HepG2 (cell line): ENCODE data around the gene IL27RA. TPM values are rescaled to one million over a fixed set of nuclear protein-coding genes. Genes with fewer than 3 reads are reported as not detected.

ENCODE experiments used
- CC2D1A ChIP-seq: sonication (generic); formaldehyde crosslinking; IDR thresholded peaks from 2 replicates; pipeline ENCODE4 v1.8.1; 2023; ENCODE audit warnings: mild to moderate bottlenecking, missing genetic modification reagents
- HCFC1 ChIP-seq: fragments of 150-350 bp; IDR thresholded peaks from 2 replicates; pipeline ENCODE4 v1.6.1; 2014; ENCODE audit warnings: low read depth, low read length
- HNRNPK ChIP-seq: fragments of 200-400 bp; formaldehyde crosslinking; IDR thresholded peaks from 2 replicates; pipeline ENCODE4 v1.6.1; 2018; ENCODE audit warnings: low read length, low read depth, moderate library complexity, mild to moderate bottlenecking; ENCODE audit not compliant: poor library complexity, severe bottlenecking
- IKZF1 ChIP-seq: fragments of 450-650 bp; IDR thresholded peaks from 2 replicates; pipeline ENCODE4 v1.7.1; 2016
- KDM6A ChIP-seq: IDR thresholded peaks from 2 replicates; pipeline ENCODE4 v1.6.1; 2016; ENCODE audit warnings: low read depth
- MXD3 ChIP-seq: IDR thresholded peaks from 2 replicates; pipeline ENCODE4 v1.6.1; 2016; ENCODE audit warnings: mild to moderate bottlenecking, missing biosample characterization, missing genetic modification reagents
- MZF1 ChIP-seq: sonication (generic); formaldehyde crosslinking; IDR thresholded peaks from 2 replicates; pipeline ENCODE4 v1.8.1; 2023; ENCODE audit warnings: mild to moderate bottlenecking, missing genetic modification reagents, borderline replicate concordance
- NAIF1 ChIP-seq: sonication (generic); formaldehyde crosslinking; IDR thresholded peaks from 2 replicates; pipeline ENCODE4 v1.5.0; 2020; ENCODE audit warnings: mild to moderate bottlenecking, missing genetic modification reagents, borderline replicate concordance
- PLRG1 ChIP-seq: fragments of 450-650 bp; conservative IDR thresholded peaks from 2 replicates; pipeline ENCODE4 v1.6.1; 2016
- TBP ChIP-seq: sonication (generic); formaldehyde crosslinking; IDR thresholded peaks from 2 replicates; pipeline ENCODE4 v1.5.0; 2020; ENCODE audit warnings: missing genetic modification reagents
- ZBTB21 ChIP-seq: sonication (generic); formaldehyde crosslinking; IDR thresholded peaks from 2 replicates; pipeline ENCODE4 v1.4.0; 2020; ENCODE audit warnings: missing genetic modification reagents
- ZBTB33 ChIP-seq: sonication (generic); formaldehyde crosslinking; IDR thresholded peaks from 2 replicates; pipeline ENCODE4 v1.4.0; 2020; ENCODE audit warnings: missing genetic modification reagents
- ZNF275 ChIP-seq: sonication (generic); formaldehyde crosslinking; IDR thresholded peaks from 2 replicates; pipeline ENCODE4 v1.8.0; 2022; ENCODE audit warnings: missing genetic modification reagents, mild to moderate bottlenecking, inconsistent platforms, borderline replicate concordance
- ZNF318 ChIP-seq: sonication (generic); formaldehyde crosslinking; IDR thresholded peaks from 2 replicates; pipeline ENCODE4 v1.4.0; 2020; ENCODE audit warnings: mild to moderate bottlenecking, missing genetic modification reagents
- ZNF432 ChIP-seq: sonication (generic); formaldehyde crosslinking; IDR thresholded peaks from 2 replicates; pipeline ENCODE4 v1.5.0; 2020; ENCODE audit warnings: missing genetic modification reagents, mild to moderate bottlenecking, borderline replicate concordance
- ZNF691 ChIP-seq: sonication (generic); formaldehyde crosslinking; IDR thresholded peaks from 2 replicates; pipeline ENCODE4 v1.4.0; 2020; ENCODE audit warnings: missing genetic modification reagents, low read depth, mild to moderate bottlenecking, borderline replicate concordance
- polyA plus RNA-seq, 8 experiments: library from polyadenylated mRNA; depleted of rRNA in 3 of 8; stranded (reverse) in 7 of 8; unstranded in 1 of 8; fragments of >200 nt; fragmentation: Illumina TruSeq in 4 of 8; extraction: Trizol in 4 of 8; gene quantifications; 2 replicates each; pipeline versions ENCODE4 v1.2.1 to v1.2.3, GENCODE V29; 2011 to 2016; ENCODE audit warnings: low read depth in 4 of 8, missing spikeins in 1 of 8, mixed read lengths in 1 of 8; ENCODE audit not compliant: insufficient read depth in 1 of 8
- total RNA-seq, 5 experiments: library from RNA; depleted of rRNA; stranded (reverse); fragments of >200 nt; fragmentation: Illumina TruSeq; extraction: Trizol; gene quantifications; 2 replicates each; pipeline ENCODE4 v1.2.3, GENCODE V29; 2016; ENCODE audit warnings: low read depth in 1 of 5

Gene IL27RA
- total and polyA plus RNA-seq, 2 of the 13 experiments (the other 11 are each of a cell fraction or from before 2014, with no cell fraction given), result 3.5 to 8.1 TPM

GRCh38 chr19:14031719-14032480, at the start of gene IL27RA (continued):
- TF ChIP-seq ZNF275 (peak; percentile 46; the same call in 1 of the 2 replicates), MXD3 (0 out of 2 replicates have a peak, but pooled peaks have one; percentile 29), NAIF1 (CRISPR knock-in tag) (no peak), ZNF318 (no peak), ZBTB33 (CRISPR knock-in tag) (no peak), ZNF691 (CRISPR knock-in tag) (no peak; the same call in 1 of the 2 replicates), KDM6A (CRISPR knock-in tag) (no peak), MZF1 (CRISPR knock-in tag) (no peak), ZNF432 (CRISPR knock-in tag) (no peak), TBP (CRISPR knock-in tag) (0 out of 2 replicates have a peak, but pooled peaks have one; percentile 46), ZBTB21 (CRISPR knock-in tag) (no peak), IKZF1 (no peak), HCFC1 (no peak), PLRG1 (no peak), HNRNPK (peak; percentile 35), CC2D1A (peak; percentile 23; the same call in 1 of the 2 replicates)
